ENCODE results near the gene ATP6V1G3.
A peak's percentile ranks its signal among the peaks of the same experiment; 100 is the strongest.
"Not testable (repeated sequence)": the region's sequence is repeated elsewhere in the genome, so short reads cannot be mapped to it uniquely, and the experiment has no call there.

The ATP6V1G3 gene

GRCh38 chr1:198496216-198497143 is 44.0 kb downstream of the ATP6V1G3 start:
- FAIRE-seq = no peak

DNA sequence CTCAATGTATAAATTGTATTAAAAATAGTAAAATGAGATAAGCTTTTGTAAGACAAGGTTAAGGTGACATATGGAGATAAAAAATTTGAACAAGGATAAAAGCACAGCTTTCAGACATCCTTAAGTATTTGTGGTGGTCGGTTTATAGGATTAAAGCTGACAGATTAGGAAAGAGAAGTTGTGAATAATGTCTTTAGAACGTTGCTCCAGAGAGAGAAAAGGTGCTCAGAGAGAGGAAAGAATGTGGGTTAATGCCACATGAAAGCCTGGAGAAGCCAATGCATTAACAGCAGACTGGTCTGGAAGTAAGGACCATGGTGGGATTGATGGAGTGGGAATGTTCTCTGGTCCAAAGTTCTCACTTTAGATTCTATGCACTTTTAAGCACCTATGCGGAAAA is 44.8 kb downstream of the ATP6V1G3 start:
- no peak for FAIRE-seq

- FAIRE-seq = no peak
Measured at GRCh38 chr1:198494658-198495103, 45.8 kb downstream of the ATP6V1G3 start.

DNA sequence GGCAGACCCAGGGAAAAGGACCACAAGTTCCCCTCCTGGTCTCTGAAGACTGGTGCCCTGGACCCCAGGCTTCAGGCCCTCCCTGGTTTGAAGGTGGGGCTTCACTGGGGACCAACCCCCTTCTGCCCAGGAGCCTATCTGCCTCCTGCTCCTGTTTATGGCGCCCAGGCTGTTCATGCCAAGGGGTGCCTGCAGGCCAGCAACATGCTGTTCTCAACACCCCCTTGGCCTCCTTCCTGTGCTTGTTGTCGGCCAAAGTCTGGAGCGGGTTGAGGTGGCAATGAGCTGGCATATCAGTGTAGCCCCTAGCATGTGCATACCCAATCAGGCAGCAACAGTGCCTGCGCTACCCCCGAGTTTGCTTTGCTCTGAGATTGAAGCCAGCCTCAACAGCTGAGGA is 46.3 kb downstream of the ATP6V1G3 start:
- no peak for FAIRE-seq

- FAIRE-seq = no peak
Measured at GRCh38 chr1:198493329-198493728, 47.2 kb downstream of the ATP6V1G3 start.

DNA sequence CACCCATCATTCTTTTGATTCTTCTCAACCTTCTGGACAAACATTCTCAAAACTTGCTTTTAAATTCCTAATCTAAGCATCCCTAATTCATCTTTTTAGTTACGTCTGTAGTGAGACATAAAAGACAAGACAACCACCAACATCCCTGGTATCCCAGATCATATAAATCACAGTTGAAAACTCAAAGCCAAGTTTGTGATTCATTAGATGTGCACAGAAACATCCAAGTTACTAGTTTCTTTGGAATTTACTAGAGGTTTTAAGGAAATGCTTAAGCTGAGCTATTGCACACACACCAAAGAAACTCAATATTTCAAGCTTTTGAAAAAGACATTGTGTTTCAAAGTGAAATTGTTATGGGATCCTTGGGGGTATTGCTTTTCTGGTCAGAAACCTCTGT is 47.6 kb downstream of the ATP6V1G3 start:
- no peak for FAIRE-seq

GRCh38 chr1:198491596-198491995 is 48.9 kb downstream of the ATP6V1G3 start:
- no peak for FAIRE-seq

GRCh38 chr1:198491028-198491427 is 49.5 kb downstream of the ATP6V1G3 start:
- no peak for FAIRE-seq

DNA sequence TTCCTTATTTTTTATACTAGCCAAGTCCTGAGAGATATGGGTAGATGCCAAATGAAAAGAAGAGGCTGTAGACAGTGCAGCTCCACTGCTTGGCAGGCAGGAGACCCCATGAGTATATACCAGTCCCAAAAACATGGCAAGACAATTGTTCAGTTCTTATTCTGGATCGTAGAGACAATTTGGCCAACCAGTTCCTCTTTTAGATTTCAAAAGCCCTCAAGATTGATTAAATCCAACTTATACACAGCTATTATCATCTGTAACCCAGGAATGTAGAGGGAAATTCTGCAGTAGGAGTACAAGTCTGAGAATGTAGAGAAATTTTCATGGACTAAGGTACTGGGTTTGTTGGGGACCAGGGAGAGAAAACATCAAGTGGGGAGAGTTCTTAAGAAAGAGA is 50.3 kb downstream of the ATP6V1G3 start:
- no peak for FAIRE-seq

DNA sequence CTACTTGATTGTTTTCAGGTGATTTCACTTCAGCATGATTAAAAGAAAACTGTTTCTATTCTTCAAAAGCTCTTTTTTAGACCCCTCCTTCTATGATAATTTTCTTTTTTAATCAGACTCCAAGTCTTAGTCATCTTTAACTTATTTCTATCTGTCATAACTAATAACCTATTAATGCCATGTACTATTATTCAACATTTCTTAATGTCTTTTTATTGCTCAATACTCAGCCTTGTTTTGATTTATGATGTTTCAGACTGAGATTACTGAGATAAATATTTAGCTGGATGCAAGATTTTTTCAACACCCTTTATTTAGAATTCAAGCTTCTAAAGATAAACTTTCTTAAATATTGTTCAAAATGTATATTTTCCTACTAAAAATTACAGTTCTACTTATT is 53.6 kb downstream of the ATP6V1G3 start:
- peak; percentile 18 for FAIRE-seq

- FAIRE-seq = no peak
Measured at GRCh38 chr1:198483645-198484044, 56.8 kb downstream of the ATP6V1G3 start.

DNA sequence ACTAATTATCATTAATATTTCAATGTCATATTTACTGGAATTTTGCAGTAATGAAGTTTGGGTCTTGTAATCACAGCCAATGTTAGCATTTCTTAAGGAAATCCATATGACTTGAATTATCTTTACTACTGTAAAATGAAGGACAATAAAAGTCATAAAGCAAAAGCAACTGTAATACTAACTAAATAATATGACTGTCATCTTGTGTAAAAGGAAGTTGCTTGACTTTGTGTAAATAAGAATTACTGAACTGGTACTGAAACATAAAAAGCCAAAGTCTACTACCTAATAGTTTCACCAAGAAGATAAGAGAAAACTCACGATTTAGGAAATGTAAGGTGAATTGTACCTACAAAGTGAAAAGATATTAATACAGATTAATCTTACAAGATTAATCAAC is 57.5 kb downstream of the ATP6V1G3 start:
- FAIRE-seq = no peak

GRCh38 chr1:198481661-198482060 is 58.8 kb downstream of the ATP6V1G3 start:
- no peak for FAIRE-seq

DNA sequence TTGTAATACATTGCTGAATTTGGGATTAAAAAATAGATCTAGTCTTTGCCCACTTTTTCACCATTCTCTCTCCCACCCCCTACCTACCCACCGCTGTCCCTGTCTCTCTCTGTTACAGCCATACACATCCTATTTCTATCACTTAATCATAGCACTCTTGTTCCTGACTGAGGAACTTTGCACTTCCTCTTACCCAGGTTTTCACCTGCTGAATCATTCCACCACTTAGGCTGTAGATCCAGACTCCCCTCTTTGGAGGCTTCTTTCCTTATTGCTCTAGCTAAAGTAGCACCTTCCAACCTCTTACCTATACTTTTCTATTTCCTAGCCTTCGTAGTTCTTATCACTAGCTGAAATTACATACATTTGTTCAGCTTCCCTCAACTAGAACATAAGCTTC is 59.6 kb downstream of the ATP6V1G3 start:
- no peak for FAIRE-seq

- FAIRE-seq = not testable (repeated sequence)
Measured at GRCh38 chr1:198477354-198477753, 63.1 kb downstream of the ATP6V1G3 start.

All from endometrium (tissue), 2 donors.